SK-N-SH (cell line): ENCODE results near the gene PEA15.

Experiments used
- CTCF ChIP-seq: fragments of 200-600 bp; sonication (generic); IDR thresholded peaks from 2 replicates; pipeline ENCODE4 v1.6.1; 2017; ENCODE audit warnings: antibody characterized with exemption, mild to moderate bottlenecking, moderate library complexity
- EZH2phosphoT487 ChIP-seq: fragments of 200-600 bp; sonication (generic); IDR thresholded peaks from 2 replicates; pipeline ENCODE4 v1.6.1; 2017; ENCODE audit warnings: low read depth, mixed run types, mild to moderate bottlenecking, antibody characterized with exemption, moderate library complexity, borderline replicate concordance
- RXRA ChIP-seq: IDR thresholded peaks from 2 replicates; pipeline ENCODE4 v1.4.0; 2012; ENCODE audit warnings: low read depth, mild to moderate bottlenecking, borderline replicate concordance
- TAF1 ChIP-seq: IDR thresholded peaks from 2 replicates; pipeline ENCODE4 v1.6.1; 2012; ENCODE audit warnings: low read depth, mild to moderate bottlenecking, low read length, moderate library complexity, borderline replicate concordance
- ZBTB33 ChIP-seq: IDR thresholded peaks from 2 replicates; pipeline ENCODE4 v1.4.0; 2012; ENCODE audit warnings: low read depth, borderline replicate concordance
- TF ChIP-seq, protein P1 (sequence below): IDR thresholded peaks from 2 replicates; pipeline ENCODE4 v1.6.1; 2012; ENCODE audit warnings: mild to moderate bottlenecking, low read depth, low read length, moderate library complexity

- no peak for TF ChIP-seq ZBTB33
- TF ChIP-seq EZH2phosphoT487, result no peak
- TF ChIP-seq RXRA, result no peak
- TF ChIP-seq, protein P1, sequence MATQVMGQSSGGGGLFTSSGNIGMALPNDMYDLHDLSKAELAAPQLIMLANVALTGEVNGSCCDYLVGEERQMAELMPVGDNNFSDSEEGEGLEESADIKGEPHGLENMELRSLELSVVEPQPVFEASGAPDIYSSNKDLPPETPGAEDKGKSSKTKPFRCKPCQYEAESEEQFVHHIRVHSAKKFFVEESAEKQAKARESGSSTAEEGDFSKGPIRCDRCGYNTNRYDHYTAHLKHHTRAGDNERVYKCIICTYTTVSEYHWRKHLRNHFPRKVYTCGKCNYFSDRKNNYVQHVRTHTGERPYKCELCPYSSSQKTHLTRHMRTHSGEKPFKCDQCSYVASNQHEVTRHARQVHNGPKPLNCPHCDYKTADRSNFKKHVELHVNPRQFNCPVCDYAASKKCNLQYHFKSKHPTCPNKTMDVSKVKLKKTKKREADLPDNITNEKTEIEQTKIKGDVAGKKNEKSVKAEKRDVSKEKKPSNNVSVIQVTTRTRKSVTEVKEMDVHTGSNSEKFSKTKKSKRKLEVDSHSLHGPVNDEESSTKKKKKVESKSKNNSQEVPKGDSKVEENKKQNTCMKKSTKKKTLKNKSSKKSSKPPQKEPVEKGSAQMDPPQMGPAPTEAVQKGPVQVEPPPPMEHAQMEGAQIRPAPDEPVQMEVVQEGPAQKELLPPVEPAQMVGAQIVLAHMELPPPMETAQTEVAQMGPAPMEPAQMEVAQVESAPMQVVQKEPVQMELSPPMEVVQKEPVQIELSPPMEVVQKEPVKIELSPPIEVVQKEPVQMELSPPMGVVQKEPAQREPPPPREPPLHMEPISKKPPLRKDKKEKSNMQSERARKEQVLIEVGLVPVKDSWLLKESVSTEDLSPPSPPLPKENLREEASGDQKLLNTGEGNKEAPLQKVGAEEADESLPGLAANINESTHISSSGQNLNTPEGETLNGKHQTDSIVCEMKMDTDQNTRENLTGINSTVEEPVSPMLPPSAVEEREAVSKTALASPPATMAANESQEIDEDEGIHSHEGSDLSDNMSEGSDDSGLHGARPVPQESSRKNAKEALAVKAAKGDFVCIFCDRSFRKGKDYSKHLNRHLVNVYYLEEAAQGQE, result no peak
- TF ChIP-seq TAF1, result no peak
- no peak for TF ChIP-seq CTCF
Measured at GRCh38 chr1:160232911-160233310, 27.7 kb downstream of the PEA15 start.
